Measurements from ENCODE around the gene SNRNP48.

- TF ChIP-seq, protein P1, sequence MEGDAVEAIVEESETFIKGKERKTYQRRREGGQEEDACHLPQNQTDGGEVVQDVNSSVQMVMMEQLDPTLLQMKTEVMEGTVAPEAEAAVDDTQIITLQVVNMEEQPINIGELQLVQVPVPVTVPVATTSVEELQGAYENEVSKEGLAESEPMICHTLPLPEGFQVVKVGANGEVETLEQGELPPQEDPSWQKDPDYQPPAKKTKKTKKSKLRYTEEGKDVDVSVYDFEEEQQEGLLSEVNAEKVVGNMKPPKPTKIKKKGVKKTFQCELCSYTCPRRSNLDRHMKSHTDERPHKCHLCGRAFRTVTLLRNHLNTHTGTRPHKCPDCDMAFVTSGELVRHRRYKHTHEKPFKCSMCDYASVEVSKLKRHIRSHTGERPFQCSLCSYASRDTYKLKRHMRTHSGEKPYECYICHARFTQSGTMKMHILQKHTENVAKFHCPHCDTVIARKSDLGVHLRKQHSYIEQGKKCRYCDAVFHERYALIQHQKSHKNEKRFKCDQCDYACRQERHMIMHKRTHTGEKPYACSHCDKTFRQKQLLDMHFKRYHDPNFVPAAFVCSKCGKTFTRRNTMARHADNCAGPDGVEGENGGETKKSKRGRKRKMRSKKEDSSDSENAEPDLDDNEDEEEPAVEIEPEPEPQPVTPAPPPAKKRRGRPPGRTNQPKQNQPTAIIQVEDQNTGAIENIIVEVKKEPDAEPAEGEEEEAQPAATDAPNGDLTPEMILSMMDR (IDR thresholded peaks at IDR 0.05): no peak
- TF ChIP-seq EZH2phosphoT487 (IDR thresholded peaks at IDR 0.05) (no peak), EZH2 (IDR thresholded peaks at IDR 0.05) (no peak)
Observed at GRCh38 chr6:7559196-7559595, 30.8 kb upstream of the SNRNP48 start.
